Measurements from ENCODE around the gene GMEB2. TPM values are rescaled to one million over a fixed set of nuclear protein-coding genes. Genes with fewer than 3 reads are reported as not detected.

The GMEB2 gene
- total and polyA plus RNA-seq, 10 of the 15 experiments (the other 5 are each of a cell fraction or from before 2014, with no cell fraction given): 0.08 to 15.1 (median 6.9) TPM

DNA sequence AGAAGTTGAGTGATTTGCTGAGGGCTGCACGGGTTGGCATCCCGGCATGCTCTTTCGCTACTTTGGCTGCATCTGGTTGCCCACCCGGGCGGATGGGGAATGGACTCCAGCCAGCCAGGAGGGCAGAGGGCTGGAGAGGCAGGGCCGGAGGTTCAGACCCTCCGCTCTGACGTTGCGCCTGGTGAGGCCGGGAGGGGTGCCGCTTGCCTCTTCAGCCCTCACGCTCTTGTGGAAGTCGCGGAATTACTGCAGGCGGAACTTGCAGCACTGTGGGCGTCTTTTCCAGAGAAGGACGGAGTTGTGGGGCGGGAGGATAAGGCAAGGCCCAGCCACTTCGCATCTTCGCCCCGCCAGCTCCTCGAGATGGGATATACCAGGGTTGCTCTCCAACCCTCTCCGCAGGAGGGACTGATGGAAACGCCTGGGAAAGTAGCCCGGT lies 31.9 kb upstream of the GMEB2 start (continued):
- TF ChIP-seq, protein P1, sequence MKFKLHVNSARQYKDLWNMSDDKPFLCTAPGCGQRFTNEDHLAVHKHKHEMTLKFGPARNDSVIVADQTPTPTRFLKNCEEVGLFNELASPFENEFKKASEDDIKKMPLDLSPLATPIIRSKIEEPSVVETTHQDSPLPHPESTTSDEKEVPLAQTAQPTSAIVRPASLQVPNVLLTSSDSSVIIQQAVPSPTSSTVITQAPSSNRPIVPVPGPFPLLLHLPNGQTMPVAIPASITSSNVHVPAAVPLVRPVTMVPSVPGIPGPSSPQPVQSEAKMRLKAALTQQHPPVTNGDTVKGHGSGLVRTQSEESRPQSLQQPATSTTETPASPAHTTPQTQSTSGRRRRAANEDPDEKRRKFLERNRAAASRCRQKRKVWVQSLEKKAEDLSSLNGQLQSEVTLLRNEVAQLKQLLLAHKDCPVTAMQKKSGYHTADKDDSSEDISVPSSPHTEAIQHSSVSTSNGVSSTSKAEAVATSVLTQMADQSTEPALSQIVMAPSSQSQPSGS (IDR thresholded peaks at IDR 0.05; ENCODE audit: low read length): no peak
- TF ChIP-seq STAT3 (IDR thresholded peaks at IDR 0.05; ENCODE audit: low read depth, low read length) (no peak), TBL1XR1 (IDR thresholded peaks at IDR 0.05; ENCODE audit: low read depth, low read length) (no peak), NFYB (IDR thresholded peaks at IDR 0.05; ENCODE audit: insufficient read depth, low read depth, low read length) (no peak), NFIC (IDR thresholded peaks at IDR 0.05; ENCODE audit: low read depth, low read length) (no peak)

- SMC1A ChIA-PET (ENCODE audit: uncharacterized antibody, unreplicated experiment): interaction anchor here (0.6 to 1.8 kb wide), 4 partner anchors 16 to 207 kb away, joined by 3 to 13 read pairs (median 5); partner anchors contain the start of genes PTK6 and TPD52L2
- FAIRE-seq: peak; percentile 84
- DNase-seq (ENCODE audit: low read depth, low spot score): peak; percentile 59
- Histone ChIP-seq H3K4me2 (ENCODE audit: control insufficient read depth, insufficient read depth) (peak within 1 kb of the TSS; percentile 85), H4K20me1 (ENCODE audit: control insufficient read depth, insufficient read depth) (no peaks in the 10 kb centered on the region), H3K27ac (ENCODE audit: control insufficient read depth, insufficient read depth) (peak within 1 kb of the TSS; percentile 84), H3K9ac (ENCODE audit: control insufficient read depth, insufficient read depth, low read length) (peak within 1 kb of the TSS; percentile 78), H3K79me2 (ENCODE audit: control insufficient read depth, insufficient read depth, low read length) (peaks cover 10% of the 10 kb centered on the region), H3K4me1 (ENCODE audit: control insufficient read depth, insufficient read depth, low read length) (peaks cover 8% of the 10 kb centered on the region), H2AFZ (ENCODE audit: control insufficient read depth, low read depth, low read length) (peak within 1 kb of the TSS; percentile 98), H3K36me3 (ENCODE audit: control insufficient read depth in 2 of 2, insufficient read depth in 2 of 2, low read length in 1 of 2) (peaks cover 0 to 2% of the 10 kb centered on the region in 2 experiments; a peak in 2 of 4 replicates), H3K4me3 (peak within 1 kb of the TSS; percentile 93), H3K27me3 (replicated peaks in 1 of 2; ENCODE audit: control insufficient read depth in 2 of 2, insufficient read depth in 2 of 2, low read length in 1 of 2) (peaks cover 2 to 7% of the 10 kb centered on the region in 2 experiments; a peak in 2 of 4 replicates), H3K9me3 (replicated peaks; ENCODE audit: control insufficient read depth, insufficient read depth, low read length) (no peaks in the 10 kb centered on the region)
- intact Hi-C loops (cut with micrococcal nuclease; ENCODE audit: unreplicated experiment): no loop called here
- WGBS (ENCODE audit: insufficient coverage, insufficient replicate concordance, low lambda C conversion rate, missing lambda C conversion rate): under 1% methylated on average over 72 of the region's 73 CpGs
- in situ Hi-C loops (cut with MboI): no loop called here
- BruUV-seq (replicated peaks): no TSS peak
- RAD21 ChIA-PET (ENCODE audit: unreplicated experiment): interaction anchor here (0.7 to 1.5 kb wide), 10 partner anchors 10 to 239 kb away, joined by 3 to 24 read pairs (median 4); partner anchors contain the start of genes ARFRP1, LIME1, PTK6 and TPD52L2
- CTCF ChIA-PET: interaction anchor here (0.7 to 2.2 kb wide), 11 partner anchors 10 to 381 kb away, joined by 3 to 10 read pairs (median 3); partner anchors contain the start of genes ARFRP1, LIME1, PTK6 and TPD52L2
- POLR2A ChIA-PET: interaction anchor here (0.6 to 1.5 kb wide), 8 partner anchors 8 to 298 kb away, joined by 3 to 13 read pairs (median 4); partner anchors contain the start of genes ARFRP1, GMEB2, HELZ2 and PTK6
- peak; percentile 98 for ATAC-seq
- peak; percentile 53; the same call in 1 of the 2 replicates for TF ChIP-seq TCF12 (IDR thresholded peaks at IDR 0.05; ENCODE audit: low read depth, low read length)
- TF ChIP-seq HDGF (IDR thresholded peaks at IDR 0.05): 0 out of 2 replicates have a peak, but pooled peaks have one; percentile 25
- TF ChIP-seq ZSCAN29 (IDR thresholded peaks at IDR 0.05): peak; percentile 55; the same call in 1 of the 2 replicates
- TF ChIP-seq ESRRA (IDR thresholded peaks at IDR 0.05; ENCODE audit: low read length): no peak
- TF ChIP-seq MXI1 (IDR thresholded peaks at IDR 0.05; ENCODE audit: low read depth, low read length): peak; percentile 63; the same call in 1 of the 2 replicates
- peak; percentile 29 to 89; a peak in 3 of 4 replicates for TF ChIP-seq SRF (IDR thresholded peaks at IDR 0.05; ENCODE audit: low read depth in 2 of 2, low read length in 2 of 2)
- TF ChIP-seq SREBF2 (IDR thresholded peaks at IDR 0.05; ENCODE audit: low read length): peak; percentile 69
- TF ChIP-seq RB1 (IDR thresholded peaks at IDR 0.05; ENCODE audit: borderline replicate concordance): peak; percentile 98
- TF ChIP-seq IRF3 (IDR thresholded peaks at IDR 0.05): no peak
- TF ChIP-seq CBFB (IDR thresholded peaks at IDR 0.05; ENCODE audit: low read depth): peak; percentile 93
- TF ChIP-seq, protein P2, sequence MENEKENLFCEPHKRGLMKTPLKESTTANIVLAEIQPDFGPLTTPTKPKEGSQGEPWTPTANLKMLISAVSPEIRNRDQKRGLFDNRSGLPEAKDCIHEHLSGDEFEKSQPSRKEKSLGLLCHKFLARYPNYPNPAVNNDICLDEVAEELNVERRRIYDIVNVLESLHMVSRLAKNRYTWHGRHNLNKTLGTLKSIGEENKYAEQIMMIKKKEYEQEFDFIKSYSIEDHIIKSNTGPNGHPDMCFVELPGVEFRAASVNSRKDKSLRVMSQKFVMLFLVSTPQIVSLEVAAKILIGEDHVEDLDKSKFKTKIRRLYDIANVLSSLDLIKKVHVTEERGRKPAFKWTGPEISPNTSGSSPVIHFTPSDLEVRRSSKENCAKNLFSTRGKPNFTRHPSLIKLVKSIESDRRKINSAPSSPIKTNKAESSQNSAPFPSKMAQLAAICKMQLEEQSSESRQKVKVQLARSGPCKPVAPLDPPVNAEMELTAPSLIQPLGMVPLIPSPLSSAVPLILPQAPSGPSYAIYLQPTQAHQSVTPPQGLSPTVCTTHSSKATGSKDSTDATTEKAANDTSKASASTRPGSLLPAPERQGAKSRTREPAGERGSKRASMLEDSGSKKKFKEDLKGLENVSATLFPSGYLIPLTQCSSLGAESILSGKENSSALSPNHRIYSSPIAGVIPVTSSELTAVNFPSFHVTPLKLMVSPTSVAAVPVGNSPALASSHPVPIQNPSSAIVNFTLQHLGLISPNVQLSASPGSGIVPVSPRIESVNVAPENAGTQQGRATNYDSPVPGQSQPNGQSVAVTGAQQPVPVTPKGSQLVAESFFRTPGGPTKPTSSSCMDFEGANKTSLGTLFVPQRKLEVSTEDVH (IDR thresholded peaks at IDR 0.05; ENCODE audit: low read depth, partially characterized antibody): peak; percentile 95
- TF ChIP-seq NR2C1 (IDR thresholded peaks at IDR 0.05): peak; percentile 94
Observed at GRCh38 chr20:63657937-63658748, 31.2 kb upstream of the GMEB2 start, which contains the start of gene RTEL1. TSS of gene RTEL1 (plus strand) at chr20:63658312. CDS start at chr20:63659403, 1,091 bp downstream.
